Activated CD4-positive, alpha-beta T cell treated with anti-CD3 and anti-CD28 coated beads, Interleukin-2, amount 50 U/mL, for 16 hours (primary cell): ENCODE results near the gene CREB3L2.
"Not testable (repeated sequence)": the region's sequence is repeated elsewhere in the genome, so short reads cannot be mapped to it uniquely, and the experiment has no call there.

ENCODE experiments used
- DNase-seq: peaks from one replicate; pipeline ENCODE4 v3.0.0-alpha.2; 2020

The CREB3L2 gene, protein sequence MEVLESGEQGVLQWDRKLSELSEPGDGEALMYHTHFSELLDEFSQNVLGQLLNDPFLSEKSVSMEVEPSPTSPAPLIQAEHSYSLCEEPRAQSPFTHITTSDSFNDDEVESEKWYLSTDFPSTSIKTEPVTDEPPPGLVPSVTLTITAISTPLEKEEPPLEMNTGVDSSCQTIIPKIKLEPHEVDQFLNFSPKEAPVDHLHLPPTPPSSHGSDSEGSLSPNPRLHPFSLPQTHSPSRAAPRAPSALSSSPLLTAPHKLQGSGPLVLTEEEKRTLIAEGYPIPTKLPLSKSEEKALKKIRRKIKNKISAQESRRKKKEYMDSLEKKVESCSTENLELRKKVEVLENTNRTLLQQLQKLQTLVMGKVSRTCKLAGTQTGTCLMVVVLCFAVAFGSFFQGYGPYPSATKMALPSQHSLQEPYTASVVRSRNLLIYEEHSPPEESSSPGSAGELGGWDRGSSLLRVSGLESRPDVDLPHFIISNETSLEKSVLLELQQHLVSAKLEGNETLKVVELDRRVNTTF

GRCh38 chr7:138001529-138002095, at the start of gene CREB3L2:
TSS of gene CREB3L2 (minus strand) at chr7:138002086. CDS start at chr7:138001705, 381 bp downstream.
- peak; percentile 70 for DNase-seq

DNA sequence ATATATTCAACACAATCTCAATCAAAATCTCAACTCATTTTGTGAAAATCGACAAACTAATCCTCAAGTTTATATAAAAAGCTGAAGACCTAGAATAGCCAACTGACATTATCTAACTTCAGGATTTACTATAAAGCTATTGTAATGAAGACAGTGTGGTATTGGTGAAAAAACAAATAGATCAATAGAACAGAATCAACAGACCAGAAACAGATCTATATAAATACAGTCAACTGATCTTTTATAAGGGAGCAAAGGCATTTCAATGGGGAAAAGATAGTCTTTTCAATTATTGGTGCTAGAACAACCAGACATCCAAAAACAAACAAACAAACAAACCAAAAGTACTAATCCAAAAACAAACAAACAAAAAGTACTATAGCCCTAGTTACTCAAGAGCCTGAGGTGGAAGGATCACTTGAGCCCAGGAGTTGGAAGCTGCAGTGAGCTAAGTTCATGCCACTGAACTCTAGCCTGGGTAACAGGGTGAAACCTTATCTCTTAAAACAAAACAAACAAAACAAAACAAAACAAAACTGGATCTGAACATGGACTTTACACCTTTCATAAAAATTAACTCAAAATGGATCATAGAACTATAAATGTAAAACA, 47.7 kb upstream of the CREB3L2 start:
- DNase-seq = no peak

- no peak for DNase-seq
Measured at GRCh38 chr7:138047907-138048306, 46.0 kb upstream of the CREB3L2 start.

GRCh38 chr7:138044897-138045296, 43.0 kb upstream of the CREB3L2 start:
- DNase-seq = no peak

DNA sequence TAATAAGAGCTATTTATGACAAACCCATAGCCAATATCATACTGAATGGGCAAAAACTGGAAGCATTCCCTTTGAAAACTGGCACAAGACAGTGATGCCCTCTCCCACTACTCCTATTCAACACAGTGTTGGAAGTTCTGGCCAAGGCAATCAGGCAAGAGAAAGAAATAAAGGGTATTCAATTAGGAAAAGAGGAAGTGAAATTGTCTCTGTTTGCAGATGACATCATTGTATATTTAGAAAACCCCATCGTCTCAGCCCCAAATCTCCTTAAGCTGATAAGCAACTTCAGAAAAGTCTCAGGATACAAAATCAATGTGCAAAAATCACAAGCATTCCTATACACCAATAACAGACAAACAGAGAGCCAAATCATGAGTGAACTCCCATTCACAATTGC, 38.2 kb upstream of the CREB3L2 start:
- DNase-seq = not testable (repeated sequence)

GRCh38 chr7:138036135-138036534, 34.2 kb upstream of the CREB3L2 start:
- no peak for DNase-seq

DNA sequence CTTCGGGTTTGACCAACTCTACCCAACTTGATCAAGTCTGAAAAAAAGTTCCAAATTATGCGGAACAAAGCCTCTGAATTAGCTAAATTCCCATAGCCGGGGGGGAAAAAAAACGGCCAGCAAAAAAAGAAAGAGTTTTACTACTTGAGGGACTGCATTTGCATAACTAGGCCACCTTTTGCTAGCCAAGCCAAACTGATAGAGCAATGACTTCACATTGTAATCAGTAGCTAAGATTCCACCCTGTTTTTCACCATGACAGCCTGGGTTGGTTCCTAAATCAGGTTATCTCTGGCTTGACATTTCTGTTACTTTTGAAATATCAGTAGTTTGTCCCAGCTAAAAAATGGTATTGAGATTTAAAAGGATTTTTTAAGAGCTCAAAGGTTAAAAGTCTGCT, 31.4 kb upstream of the CREB3L2 start:
- no peak for DNase-seq

GRCh38 chr7:138032770-138033169, 30.9 kb upstream of the CREB3L2 start:
- no peak for DNase-seq

DNA sequence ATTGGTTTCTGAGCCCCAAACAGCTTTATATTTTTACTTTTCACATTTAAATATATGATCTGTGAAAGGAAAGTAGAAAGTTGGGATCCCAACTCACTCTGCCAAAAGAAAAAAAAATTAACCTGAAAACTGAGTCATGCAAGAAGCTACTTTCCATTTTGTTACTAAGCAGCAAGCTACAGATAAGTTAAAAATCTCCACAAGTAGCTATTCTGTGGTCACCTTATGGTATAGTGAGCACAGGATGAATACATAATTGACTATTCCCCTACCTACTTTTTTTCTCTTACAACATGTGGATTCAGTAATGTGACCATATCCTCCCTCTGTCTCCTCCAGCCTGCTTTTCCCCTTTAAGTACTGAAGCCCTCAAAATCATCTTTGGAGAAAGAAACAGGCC, 30.3 kb upstream of the CREB3L2 start:
- no peak for DNase-seq

GRCh38 chr7:138030679-138031351, 28.9 kb upstream of the CREB3L2 start:
- no peak for DNase-seq

GRCh38 chr7:138029941-138030340, 28.1 kb upstream of the CREB3L2 start:
- DNase-seq = no peak

- no peak for DNase-seq
Measured at GRCh38 chr7:138029126-138029525, 27.2 kb upstream of the CREB3L2 start.

DNA sequence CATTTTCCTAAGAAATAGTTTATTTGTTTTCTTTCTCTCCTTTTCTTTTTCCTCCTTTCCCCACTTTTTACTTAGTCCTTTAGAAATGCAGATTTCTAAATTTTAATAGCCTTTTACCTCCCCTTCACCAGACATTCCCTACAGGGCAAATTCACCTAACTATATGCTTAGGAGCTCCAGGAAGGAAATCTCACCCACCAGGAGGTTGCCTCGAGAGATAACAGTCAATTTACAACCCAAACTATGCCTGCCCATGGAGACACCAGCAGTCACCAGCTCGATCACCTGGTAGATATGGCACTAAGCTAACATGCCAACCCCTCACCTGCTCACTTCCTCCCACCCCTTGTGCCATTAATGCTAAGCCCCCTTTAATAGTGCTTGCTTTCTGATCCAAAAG, 25.2 kb upstream of the CREB3L2 start:
- DNase-seq = no peak

GRCh38 chr7:138025215-138026186, 23.6 kb upstream of the CREB3L2 start:
- DNase-seq = no peak

GRCh38 chr7:138024765-138025164, 22.9 kb upstream of the CREB3L2 start:
- no peak for DNase-seq

DNA sequence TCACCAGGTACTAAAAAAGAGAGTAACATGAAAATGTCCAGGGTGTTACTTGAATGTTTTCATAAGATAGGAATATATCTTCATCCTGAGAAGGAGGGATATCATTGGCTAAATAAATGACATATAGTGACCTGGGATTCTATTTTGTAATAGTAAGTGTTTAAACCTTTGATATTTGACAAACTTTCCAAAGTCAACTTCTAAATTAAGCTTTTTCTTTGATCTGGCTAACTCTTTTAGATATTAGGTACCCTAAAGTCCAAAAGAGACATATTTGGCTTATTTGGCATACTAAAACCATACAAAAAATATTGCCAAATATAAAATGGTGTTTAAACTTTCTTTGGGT, 22.4 kb upstream of the CREB3L2 start:
- no peak for DNase-seq

- peak; percentile 10 for DNase-seq
Measured at GRCh38 chr7:138023618-138024342, 21.9 kb upstream of the CREB3L2 start.

DNA sequence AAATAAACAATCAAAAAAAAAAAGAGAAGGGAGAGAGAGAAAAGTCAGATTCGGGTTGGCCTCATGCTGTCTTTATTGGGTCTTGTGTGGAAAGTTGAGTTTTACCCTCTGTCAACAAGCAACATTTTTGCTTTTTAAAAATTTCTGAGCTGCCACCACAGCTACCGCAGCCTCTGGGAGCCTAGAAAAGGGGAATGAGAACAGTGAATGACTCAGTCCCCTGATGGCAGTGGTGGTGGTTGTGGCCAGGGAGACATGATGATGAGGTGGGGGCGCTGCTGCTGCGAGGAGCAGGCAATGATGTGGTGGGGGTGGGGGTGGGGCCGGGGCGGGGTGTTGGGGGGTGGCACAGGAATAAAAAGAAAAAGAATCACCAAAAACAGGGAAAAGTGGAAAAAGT, 20.0 kb upstream of the CREB3L2 start:
- DNase-seq = no peak

GRCh38 chr7:138017992-138018391, 16.1 kb upstream of the CREB3L2 start:
- DNase-seq = no peak

DNA sequence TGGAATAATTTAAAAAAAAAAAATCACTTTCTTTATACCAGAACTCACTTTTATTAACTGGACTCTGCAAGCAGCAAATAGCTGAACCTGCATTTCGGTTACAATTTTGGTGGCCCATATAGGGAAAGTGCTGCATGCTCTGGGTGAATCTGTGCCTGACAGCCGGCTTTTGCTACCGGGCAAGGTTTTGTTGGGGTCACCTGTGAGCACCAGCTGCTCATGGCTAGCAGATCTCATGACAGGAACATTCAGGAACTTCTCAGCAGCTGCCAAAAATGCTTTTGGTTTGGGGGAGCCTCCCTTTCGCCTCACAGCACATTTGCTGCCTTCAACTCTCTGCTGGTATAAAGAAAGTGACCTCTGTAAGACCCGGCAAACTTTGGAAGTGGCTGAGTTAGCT, 13.2 kb upstream of the CREB3L2 start:
- no peak for DNase-seq

DNA sequence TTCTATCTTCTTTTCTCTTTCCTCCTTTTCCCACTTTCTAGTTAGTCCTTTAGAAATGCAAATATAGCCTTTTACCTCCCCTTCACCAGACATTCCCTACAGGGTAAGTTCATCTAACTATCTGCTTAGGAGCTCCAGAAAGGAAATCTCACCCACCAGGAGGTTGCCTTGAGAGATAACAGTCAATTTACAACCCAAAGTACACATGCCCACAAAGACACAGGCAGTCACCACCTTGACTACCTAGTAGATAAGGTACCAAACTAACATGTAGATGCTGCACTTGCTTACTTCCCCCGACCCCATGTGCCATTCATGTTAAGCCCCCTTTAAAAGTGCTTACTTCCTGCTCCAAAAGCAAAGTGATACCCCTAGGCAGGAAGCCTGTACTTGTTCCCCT, 12.8 kb upstream of the CREB3L2 start:
- DNase-seq = no peak

- not testable (repeated sequence) for DNase-seq
Measured at GRCh38 chr7:138014201-138014600, 12.3 kb upstream of the CREB3L2 start.
